Fibroblast of mammary gland (primary cell): ENCODE data around the gene EPN1.
"Not testable (repeated sequence)": the region's sequence is repeated elsewhere in the genome, so short reads cannot be mapped to it uniquely, and the experiment has no call there.

Experiments used
- DNase-seq: peaks from one replicate; pipeline ENCODE4 v3.0.0-alpha.2; 2010; ENCODE audit warnings: low read depth
- H3K4me3 ChIP-seq: 2 replicates; pipeline ENCODE4 v1.5.1; 2011; ENCODE audit warnings: low read depth, mild to moderate bottlenecking, low read length, moderate library complexity; ENCODE audit not compliant: control insufficient read depth
- CTCF ChIP-seq: conservative IDR thresholded peaks from 2 replicates; pipeline ENCODE4 v1.5.1; 2011; ENCODE audit warnings: low read depth, low read length, inconsistent platforms; ENCODE audit not compliant: control insufficient read depth, insufficient read depth

The EPN1 gene

GRCh38 chr19:55720214-55720746, 45.3 kb downstream of the EPN1 start:
- DNase-seq = no peak
- TF ChIP-seq CTCF = no peak
- no peak overlapping the region for H3K4me3 ChIP-seq

- no peak for TF ChIP-seq CTCF
- no peak for DNase-seq
- no peak overlapping the region for H3K4me3 ChIP-seq
Measured at GRCh38 chr19:55720801-55721200, 45.8 kb downstream of the EPN1 start.

GRCh38 chr19:55723491-55723890, 48.5 kb downstream of the EPN1 start:
- DNase-seq = no peak
- TF ChIP-seq CTCF = no peak

GRCh38 chr19:55730378-55730777, 55.4 kb downstream of the EPN1 start:
- H3K4me3 ChIP-seq, DNase-seq: not testable (repeated sequence)

More at GRCh38 chr19:55723491-55723890, 48.5 kb downstream of the EPN1 start:
- H3K4me3 ChIP-seq = no peak overlapping the region

- no peak within 1 kb of the TSS for H3K4me3 ChIP-seq
- no peak for TF ChIP-seq CTCF
- no peak for DNase-seq
Measured at GRCh38 chr19:55738302-55738701, 63.3 kb downstream of the EPN1 start, which contains the start of gene NLRP9. NLRP9 (minus strand) TSS chr19:55738402; CDS start chr19:55738374, 28 bp downstream.

GRCh38 chr19:55750715-55751114, 75.7 kb downstream of the EPN1 start:
- no peak for DNase-seq
- no peak overlapping the region for H3K4me3 ChIP-seq
- TF ChIP-seq CTCF = no peak

GRCh38 chr19:55753401-55753800, 78.4 kb downstream of the EPN1 start:
- no peak overlapping the region for H3K4me3 ChIP-seq
- DNase-seq = no peak
- no peak for TF ChIP-seq CTCF

- H3K4me3 ChIP-seq, DNase-seq: not testable (repeated sequence)
Measured at GRCh38 chr19:55756808-55757207, 81.8 kb downstream of the EPN1 start.

GRCh38 chr19:55758797-55759196, 83.8 kb downstream of the EPN1 start, which contains the start of gene RFPL4A:
RFPL4A (plus strand) TSS chr19:55759097; CDS start chr19:55761801, 2,704 bp downstream.
- not testable (repeated sequence) for DNase-seq, H3K4me3 ChIP-seq
